ENCODE data around the gene TBX20. TPM values are rescaled to one million over a fixed set of nuclear protein-coding genes. Genes with fewer than 3 reads are reported as not detected.
"Not testable (repeated sequence)": the region's sequence is repeated elsewhere in the genome, so short reads cannot be mapped to it uniquely, and the experiment has no call there.

Gene TBX20
- total RNA-seq, 1 donor from 2014 or later, result not detected

DNA sequence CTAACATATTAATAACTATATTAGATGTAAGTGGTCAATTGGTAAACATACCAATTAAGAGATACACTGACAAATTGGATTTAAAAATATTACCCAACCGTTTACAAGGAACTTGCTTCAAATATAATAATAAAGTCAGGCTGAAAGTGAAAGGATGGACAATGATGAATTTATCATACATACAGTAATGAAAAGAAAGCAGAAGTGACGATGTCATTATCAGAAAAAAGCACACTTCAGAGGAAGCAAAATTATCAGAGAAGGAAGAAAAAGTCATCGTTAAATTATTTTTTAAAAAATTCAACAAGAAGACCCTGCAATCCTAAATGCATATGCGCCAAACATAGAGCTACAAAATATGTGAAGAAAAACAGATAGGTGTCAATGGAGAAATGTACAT is 81.8 kb downstream of the TBX20 start:
- not testable (repeated sequence) for DNase-seq (ENCODE audit: extremely low read depth, low read depth, low spot score)

DNA sequence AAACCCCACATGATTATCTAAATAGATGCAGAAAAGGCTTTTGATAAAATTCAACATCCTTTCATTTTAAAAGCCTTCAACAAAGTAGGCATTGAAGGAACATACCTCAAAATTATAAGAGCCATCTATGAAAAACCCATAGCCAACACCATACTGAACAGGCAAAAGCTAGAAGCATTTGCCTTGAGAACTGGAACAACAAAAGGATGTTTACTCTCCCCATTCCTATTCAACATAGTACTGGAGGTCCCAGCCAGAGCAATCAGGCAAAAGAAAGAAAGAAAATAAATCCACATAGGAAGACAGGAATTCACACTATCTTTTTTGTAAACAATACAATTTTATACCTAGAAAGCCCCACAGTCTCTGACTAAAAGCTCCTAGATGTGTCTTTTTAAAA is 86.2 kb downstream of the TBX20 start:
- not testable (repeated sequence) for DNase-seq (ENCODE audit: extremely low read depth, low read depth, low spot score)

DNA sequence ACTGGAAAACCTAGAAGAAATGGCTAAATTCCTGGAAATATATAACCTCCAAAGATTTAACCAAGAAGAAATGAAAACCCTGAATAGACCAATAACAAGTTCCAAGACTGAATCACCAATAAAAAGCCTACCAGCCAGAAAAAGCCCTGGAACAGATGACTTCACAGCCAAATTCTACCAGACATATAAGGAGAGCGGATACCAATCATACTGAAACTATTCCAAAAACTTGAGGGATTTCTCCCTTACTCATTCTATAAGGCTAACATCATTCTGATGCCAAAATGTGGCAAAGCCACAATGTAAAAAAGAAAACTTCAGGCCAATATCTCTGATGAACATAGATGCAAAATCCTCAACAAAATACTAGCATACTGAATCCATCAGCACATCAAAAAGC is 86.7 kb downstream of the TBX20 start:
- DNase-seq (ENCODE audit: extremely low read depth, low read depth, low spot score), result not testable (repeated sequence)

DNA sequence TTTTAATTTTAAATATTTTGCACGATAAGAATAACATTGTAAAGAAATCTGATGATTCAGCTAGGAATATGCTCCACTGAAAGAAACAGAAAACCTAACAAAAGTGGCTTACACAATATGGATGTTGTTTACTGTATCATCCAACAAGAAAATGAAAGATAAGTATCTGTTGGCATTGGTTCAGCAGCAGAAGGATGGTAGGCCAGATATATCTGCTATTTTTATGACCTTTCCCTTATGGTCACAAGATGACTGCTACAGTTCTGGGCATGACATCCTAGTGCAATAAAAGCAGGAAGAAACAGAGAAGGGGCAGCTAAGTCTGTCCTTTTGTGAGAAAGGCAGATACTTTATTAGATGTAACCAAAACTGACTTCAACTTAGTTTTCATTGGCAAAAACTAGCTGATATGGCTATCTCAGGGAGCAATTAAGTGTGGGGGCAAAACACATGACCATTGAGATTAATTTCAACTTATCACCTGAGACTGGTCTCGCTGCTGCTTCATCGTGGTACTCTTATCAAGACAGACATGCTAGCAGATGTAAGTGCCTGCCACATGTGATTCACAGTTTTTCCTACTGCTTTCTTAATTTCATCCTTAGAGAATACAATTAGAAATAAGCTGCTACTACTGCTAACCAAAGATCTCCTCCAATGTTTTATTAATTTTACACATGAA is 92.7 kb downstream of the TBX20 start:
- not testable (repeated sequence) for DNase-seq (ENCODE audit: extremely low read depth, low read depth, low spot score)

Other genes starting within 250 kb of the TBX20 start
- gene DPY19L1, start 216.6 kb downstream of the TBX20 start, total RNA-seq, result 27.9 and 30.4 TPM in 2 replicates